Urothelium cell line (cell line): ENCODE measurements around the gene C1orf105.

ENCODE experiments used
- DNase-seq: peaks from one replicate; pipeline ENCODE4 v3.0.0; 2011; ENCODE audit warnings: low spot score, mixed read lengths
- FAIRE-seq: peaks from 2 replicates; lab custom pipeline; 2011; peaks lifted over from hg19 to GRCh38; lab: Jason Lieb, UNC

The C1orf105 gene

DNA sequence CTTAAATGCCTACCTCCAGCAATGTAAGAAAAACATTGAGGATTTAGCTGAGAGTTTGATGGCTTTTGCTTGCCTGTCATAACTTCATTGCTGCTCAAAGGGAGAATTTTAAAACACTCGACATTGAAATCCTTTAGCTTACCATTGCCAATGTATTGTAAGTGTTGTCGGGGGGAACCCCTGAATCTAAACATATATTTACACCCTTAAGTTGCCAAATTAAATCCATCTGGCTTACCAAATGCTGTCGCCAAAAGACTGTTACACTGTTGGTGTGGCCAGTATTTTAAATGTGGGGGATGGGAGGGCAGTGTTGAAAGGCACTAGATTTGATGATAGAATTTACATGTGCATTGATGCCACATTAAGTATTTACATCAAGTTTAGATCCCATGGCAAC, 24.9 kb upstream of the C1orf105 start:
- no peak for DNase-seq
- no peak for FAIRE-seq

DNA sequence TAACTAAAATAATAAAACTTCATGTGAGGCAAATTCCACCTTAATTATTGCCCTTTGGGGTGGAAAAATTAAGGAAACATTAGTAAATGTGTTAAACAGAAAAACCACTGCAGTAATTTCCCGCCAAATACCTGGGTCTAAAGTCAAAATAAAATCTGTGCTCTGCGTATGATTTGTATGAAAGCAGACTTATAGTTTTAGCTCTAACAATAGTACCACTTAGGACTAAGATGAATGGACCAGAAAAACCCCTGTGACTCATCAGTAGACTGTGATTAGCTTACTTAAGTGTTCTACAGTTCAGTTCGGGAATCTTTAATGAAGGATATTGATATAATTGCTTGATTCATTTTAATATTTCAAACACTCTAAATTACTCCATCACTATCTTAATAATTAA, 23.3 kb upstream of the C1orf105 start:
- DNase-seq (no peak), FAIRE-seq (no peak)

DNA sequence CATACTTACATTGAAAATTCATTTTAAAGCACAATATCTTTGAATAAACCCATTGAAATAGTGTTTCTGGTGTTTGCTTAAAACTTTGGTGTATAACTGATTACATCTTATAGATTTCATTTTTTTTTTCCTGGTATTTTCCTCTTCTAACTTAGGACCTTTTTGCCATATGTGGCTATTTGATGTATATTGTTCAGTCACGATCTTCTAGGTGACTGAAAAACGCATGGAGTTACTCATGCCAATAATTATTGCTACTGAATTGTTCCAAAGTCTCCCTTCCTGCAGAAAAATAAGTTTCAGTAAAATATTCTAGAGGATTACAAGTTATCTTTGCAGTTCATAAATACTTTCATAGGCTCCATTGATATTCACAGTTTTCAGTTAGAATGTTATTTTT, 22.9 kb upstream of the C1orf105 start:
- no peak for FAIRE-seq
- DNase-seq: no peak

DNA sequence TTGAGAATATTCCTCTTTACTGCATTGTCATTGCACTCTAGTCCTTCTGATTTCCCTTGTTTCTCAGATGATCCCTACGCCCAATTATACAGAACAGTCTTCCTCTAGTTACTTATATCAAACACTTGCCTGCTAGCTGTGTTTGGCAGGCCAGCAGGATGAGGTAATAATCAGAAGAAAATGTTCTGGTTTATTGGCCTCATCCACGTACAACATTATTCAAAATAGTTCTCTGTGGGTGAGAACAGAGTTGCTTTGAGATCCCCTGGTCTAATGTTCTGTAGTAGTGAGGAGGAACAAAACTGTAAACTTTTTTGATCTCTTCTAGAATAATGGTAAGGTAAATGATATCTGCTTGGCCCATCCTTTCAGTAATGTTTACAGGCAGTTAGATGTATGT, 22.3 kb upstream of the C1orf105 start:
- FAIRE-seq (no peak), DNase-seq (no peak)

DNA sequence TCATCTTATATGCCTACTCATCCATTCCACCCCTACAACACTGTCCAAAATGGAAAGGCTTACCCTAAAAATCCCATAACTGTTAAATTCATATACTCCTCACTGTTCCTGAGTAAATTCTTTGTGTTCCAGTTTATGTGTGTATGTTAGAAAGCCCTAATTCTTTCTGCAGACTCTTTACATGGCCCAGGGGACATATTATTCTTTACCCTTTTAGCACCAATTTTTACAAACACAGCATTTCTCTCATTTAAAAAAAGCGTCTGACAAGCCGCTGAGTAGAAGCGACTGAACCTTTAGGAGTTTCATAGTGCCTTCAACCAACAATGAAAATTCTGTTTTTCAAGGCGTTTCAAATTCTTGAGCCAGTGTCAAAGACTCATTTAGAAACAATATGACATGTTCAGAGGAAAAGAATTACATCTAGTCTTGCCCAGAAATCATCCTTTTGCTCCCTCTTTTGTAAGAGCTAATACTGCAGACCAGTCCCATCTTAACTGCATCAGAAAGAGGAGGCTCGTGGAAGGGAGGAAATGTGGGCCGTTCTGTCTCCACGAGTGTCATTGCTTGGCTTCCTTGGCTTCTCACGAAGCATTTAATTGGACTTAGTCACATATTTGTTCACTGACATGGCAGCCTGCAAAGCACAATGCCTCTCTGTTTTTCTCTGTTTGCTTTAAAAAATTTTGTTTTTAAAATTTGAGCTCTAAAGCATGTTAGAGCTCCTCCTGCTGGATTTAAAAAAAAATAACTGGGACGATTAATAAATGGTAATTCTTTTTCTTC, 21.3 kb upstream of the C1orf105 start:
- FAIRE-seq (no peak), DNase-seq (peak; percentile 75)

DNA sequence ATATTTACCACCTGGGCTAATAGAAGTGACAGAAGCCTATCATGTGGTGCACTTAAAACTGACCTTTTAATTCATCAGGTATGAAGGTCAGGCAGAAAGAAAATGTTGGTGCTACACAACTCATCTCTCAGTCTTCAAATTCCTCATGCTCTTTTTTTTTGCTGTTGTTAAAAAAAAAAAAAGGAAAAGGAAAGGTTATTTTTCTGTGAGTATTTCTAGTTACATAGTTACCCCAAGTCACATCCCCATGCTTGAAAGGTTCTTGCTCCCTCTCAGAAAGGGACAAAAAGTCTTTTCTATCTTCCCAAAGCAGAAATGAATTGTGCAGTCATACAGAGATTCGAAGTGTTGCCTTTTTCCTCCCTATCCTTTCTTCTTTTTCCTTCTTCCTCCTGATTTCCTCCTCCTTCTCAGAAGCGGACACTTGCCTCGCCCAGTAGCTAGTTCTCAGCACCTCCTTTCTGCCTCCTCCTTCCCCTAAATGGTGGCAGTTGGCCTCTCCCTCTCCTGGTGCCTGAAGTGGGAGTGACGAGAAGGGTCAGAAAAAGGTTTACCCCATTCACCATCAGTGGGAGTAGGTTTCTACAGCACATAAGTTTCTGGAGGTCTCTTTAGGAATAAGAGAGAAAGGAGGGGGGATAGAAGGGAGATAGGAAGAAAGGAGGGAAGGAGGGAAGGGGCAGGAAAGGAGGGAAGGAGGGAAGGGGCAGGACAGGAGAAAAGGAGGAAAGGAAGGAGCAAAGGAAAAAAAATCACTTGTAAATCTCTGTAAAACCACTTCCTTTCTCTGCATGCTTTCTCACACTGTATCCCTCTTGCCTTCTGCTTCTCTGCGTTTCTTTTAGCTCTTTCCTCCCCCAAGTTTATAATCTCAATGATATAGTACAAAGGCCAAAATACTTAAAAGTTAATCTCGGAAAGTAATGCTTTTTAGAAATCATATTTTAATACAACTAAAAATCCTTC, 20.4 kb upstream of the C1orf105 start:
- DNase-seq (no peak), FAIRE-seq (peak; percentile 9)

DNA sequence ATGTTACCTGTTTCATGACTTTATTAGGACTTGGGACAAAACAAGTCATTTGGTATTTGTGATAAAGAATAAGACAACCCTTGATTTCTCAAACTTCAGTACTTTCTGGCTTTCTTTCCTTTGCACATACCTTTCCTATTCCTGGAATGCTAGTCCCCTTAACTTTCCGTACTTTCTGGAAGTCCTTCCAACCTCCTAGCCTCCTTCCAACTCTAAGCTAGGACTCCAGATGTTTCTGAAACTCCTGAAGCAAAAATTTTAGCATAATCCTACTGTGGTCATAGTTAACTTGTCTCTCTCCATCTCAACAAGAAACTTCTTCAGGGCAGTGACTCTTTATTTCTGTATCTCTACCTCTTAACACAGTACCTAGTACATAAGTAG, 19.8 kb upstream of the C1orf105 start:
- FAIRE-seq (no peak), DNase-seq (no peak)

DNA sequence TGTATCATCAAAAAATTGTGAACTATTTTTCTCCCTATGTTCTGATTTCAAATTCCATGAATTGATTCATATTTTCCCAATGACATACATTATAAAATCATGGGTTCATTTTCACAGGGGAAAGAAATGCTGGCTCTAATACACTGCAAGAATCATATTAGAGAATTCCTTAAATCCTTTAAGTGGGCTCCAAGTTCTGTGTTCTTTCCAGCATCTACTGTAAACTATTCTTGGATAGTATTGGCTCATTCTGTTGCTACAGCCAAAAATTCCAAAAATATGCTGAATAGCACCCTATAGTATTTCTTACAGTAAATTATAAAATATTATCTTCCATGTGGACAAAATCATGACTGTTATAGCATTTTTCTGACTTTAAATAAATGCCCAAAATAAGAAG, 19.0 kb upstream of the C1orf105 start:
- no peak for DNase-seq
- FAIRE-seq: no peak

DNA sequence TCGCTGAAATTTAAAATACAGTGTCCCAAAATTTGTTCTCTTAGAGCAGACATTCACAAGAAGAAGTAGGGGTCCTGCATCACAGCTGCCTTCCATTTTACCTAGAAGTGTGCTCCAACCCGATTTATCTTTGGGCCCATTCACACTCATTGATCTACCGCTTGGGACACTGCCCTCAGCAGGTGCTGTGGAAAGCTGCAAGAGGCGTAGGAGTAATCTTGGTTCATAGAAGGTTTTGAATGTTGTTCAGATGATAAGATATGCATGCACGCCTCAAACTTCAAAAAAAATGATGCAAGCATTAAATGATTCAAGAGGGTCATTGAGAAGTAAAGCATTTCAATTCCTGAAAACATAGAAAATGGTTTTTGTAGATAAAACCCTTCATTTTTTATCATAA, 18.6 kb upstream of the C1orf105 start:
- DNase-seq (no peak), FAIRE-seq (no peak)

DNA sequence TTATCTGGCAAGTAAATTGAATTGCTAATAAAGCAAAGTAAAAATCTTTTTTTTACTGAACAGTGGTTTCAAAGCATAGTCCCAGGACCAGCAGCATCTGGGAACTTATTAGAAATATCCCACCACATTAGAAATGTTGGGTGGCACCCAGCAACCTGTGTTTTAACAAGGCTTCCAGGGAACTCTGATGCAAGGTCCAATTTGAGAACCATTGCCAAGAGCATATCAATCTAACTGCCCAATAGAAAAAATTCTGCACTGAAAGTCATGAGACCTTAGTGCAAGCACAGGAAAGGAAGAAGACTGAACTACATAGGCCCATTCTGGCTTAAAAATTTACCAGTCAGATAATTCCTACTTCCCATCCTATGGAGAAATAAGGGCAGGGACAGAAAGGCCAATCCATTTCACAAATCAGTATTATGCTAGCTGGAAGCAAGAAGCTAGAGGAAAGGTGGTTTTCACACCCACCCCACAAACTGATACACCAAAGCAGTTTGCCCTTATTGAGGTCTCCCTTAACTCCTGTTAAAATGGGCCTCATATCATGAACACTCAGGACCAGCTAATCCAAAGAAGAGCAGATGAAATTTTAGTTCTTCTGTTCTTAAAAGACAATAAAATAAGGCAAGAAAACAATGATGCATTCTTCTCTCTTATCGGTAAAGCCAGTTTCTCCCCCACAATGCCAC, 17.5 kb upstream of the C1orf105 start:
- FAIRE-seq: no peak
- DNase-seq: no peak

DNA sequence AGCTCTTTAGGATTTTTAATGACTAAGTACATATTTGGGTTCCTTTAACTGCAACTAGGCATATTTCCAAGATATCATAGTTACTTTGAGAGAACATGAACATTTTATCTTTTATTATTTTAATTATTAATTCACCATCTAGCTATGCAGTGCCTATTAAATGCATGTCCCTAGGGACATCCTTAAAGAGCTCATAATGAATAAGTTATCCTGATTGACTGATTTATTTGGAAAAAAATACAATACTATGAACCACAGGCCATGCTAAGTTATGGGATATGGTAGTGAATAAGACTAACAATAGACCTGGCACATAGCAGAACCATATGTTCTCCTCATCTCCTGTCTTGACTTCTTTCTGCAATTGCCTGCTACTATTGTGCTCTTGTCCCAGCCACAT, 16.4 kb upstream of the C1orf105 start:
- no peak for FAIRE-seq
- no peak for DNase-seq

DNA sequence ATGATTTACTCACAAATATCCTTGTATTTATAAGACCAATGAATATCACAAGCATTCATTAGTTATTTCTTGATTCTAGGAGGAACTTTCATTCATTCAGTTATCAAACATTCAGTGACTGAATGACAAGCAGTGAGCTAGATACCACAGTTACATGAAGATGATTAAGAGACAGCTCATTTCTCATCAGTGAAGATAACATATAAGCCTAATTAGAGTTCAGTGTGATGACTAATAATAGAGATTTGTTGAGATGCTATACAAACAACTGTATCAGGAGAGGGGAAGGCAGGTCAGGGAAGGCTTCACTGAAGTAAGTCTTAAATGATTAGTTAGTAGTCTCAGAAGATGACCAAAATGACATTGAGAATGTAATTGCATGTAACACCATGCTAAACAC, 14.6 kb upstream of the C1orf105 start:
- DNase-seq: no peak
- no peak for FAIRE-seq

DNA sequence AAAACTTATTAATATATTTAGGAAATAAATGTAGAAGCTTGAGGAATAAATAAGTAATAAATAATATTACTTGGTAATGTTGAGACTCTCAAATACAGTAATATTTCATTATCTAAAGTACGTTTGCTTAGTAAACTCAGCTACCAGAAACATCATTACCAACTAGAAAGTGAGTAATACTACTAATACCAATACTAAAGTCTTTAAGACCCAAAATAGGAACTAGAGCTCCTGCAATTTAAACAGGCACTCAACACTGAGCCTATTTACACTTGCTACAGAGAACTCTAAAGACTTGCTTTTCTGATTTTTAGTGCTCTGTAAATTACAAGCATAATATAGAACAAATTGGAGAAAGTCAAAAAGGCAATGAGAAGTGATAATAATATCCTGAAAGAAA, 13.5 kb upstream of the C1orf105 start:
- FAIRE-seq (no peak), DNase-seq (no peak)

DNA sequence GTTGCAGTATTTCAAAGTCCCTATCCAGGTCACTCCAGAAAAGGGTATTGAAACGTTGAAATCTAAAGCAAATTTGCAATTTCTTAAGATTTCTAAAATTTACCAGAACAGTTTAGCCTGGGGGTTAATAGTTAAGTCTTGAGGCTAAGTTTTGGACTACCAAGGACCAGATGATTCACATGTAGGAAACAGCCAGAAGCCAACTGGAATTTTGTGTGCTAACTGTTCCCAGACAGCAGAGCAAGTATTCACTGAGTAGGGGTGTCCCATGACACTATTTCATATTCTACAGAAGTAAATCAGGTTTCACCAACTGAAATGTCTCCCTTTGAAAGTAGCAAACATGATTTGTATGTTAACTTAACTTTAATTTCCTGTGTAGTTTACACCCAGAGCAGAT, 11.5 kb upstream of the C1orf105 start:
- no peak for DNase-seq
- no peak for FAIRE-seq

DNA sequence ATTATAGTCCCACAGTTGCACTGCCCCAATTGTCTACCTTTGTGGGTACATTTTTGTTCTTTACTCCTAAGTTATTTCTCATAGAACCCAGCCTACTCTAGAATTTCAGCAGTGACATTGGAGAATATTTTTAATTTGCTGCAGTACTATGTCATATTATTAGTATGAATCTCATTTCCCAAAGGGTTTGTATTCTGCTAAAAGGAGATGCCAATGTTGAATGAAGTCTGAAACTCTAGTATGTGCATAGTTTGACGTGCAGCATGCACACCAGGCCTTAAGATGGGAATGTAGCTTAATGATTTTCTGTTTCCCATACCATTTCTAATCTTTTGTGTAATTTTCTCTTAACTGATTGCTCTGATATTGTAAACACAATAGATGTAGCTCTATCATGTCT, 10.5 kb upstream of the C1orf105 start:
- FAIRE-seq (no peak), DNase-seq (no peak)

DNA sequence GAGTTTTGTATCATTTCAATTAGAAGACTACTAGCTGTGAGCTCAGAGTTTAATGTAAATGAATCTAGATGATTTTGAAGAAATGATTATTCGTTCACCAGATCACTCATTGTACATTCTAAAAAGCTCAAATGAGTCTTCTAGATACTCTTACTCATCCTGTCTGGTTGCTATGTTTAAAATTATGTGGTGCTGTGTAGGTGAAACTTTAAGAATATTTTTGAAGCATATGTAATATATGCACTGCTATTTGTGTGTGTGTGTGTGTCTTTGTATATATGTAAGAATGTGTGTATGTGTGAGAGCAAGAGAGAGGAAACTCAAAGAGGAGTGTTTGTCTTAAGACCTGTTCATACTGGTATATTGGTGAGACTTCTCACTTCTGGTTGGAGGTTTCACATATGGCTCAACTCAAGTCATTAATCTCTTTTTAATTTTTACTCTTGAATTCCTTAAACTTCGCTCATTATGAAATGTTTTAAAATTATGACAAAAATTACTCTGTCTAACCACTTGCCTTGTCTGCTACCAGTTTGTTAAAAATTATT, 8.6 kb upstream of the C1orf105 start:
- DNase-seq: no peak

DNA sequence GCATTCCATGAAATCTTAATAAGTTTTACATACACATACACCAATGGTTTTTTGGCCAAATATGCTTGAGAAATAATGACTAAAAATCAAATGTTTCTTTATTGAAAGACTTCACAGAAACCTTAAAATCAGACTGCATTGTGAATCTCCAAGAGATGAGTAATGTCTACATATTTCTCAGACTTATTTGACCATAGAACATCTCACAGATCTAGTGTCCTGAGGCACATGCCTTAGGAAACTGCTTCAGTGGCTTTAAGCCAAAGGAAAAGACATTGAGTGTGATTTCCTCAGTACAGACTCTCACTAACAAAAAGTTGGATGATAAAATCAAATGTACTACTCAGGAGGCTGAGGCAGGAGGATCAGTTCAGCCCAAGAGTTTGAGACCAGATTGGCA, 6.2 kb upstream of the C1orf105 start:
- DNase-seq: no peak
- FAIRE-seq: no peak

More for the DNA sequence above, 8.6 kb upstream of the C1orf105 start:
- FAIRE-seq: no peak

DNA sequence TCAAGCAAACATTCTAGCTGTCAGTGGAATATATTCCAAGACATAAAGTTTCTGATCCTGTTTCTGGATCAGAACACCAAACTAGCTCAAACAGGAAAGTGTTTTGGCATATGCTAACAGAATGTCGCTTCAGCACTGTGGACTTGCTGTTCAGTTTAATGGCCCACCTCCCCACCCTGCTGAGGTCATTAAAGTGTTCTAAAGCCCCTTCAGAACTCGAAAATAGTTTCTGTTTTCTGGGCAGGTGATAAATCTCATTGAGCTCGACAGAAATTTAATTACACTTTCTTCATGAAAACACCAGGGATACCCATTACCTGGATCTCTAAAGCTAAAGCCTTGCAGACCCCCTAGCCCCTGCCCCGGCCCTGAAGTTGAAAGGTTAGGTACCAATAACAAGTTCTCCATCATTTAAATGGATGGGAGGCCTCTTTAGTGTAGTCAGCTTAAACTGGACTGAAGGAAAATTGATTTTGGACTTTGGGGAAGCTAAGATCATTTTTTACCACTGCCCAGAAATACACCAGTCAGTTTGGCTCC, 3.9 kb upstream of the C1orf105 start:
- no peak for FAIRE-seq
- DNase-seq: no peak

DNA sequence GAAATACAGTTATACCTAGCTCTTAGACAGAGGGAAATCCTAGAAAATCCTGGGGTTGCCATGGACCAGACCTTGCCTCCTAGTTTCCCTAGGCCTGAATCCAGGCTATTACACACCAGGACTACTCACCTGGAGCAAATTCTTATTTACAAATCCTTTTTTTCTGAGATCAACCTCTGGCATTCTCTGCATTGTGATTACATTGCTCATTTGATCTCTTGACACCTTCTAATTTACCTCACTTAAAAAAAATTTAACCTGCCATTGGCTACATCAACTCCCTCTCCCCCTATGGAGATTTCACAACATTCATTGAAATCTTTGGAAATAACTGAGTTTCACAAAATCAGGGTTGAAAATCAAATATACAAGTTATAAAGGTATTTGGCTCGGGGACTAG, 2.9 kb upstream of the C1orf105 start:
- FAIRE-seq: no peak
- peak; percentile 32 for DNase-seq

DNA sequence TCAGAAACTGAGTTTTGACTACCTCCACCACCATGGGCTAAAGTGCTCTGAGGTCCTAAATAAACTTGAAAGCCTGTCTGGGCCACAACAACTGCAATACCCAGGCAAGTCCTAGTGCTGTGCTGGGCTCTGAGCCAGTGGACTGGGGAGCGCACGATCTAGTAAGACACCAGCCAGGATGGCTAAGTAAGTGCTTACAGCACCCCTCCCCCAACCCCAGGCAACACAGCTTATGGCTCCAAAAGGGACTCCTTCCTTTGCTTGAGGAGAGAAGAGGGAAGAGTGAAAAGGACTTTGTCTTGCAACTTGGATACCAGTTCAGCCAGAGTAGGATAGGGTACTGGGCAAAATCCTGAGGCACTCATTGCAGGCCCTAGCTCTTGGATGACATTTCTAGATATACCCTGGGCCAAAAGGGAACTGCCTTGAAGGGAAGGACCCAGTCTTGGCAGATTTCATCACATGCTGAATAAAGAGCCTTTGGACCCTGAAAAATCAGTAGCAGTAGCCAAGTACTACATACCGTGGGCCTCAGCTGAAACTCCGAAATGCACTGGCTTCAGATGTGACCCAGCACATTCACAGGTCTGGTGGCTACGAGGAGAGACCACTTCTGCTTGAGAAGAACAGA, 1.6 kb downstream of the C1orf105 start:
- no peak for FAIRE-seq

More for the DNA sequence above, 1.6 kb downstream of the C1orf105 start:
- no peak for DNase-seq
